ENCODE results near the gene AFAP1L1. TPM values are rescaled to one million over a fixed set of nuclear protein-coding genes. Genes with fewer than 3 reads are reported as not detected.
A peak's percentile ranks its signal among the peaks of the same experiment; 100 is the strongest.

Gene AFAP1L1
- total RNA-seq, 2 donors from 2014 or later = 0.58 to 0.79 TPM

- H3K9me3 ChIP-seq (ENCODE audit: control insufficient read depth, low read length) = no peaks in the 10 kb centered on the region
- Mint-ChIP-seq H3K27ac (no peak overlapping the region), H3K4me3 (peak overlapping the region; percentile 81), H3K9me3 (no peaks in the 10 kb centered on the region), H3K36me3 (ENCODE audit: low read depth) (peaks cover 15% of the 10 kb centered on the region), H3K4me1 (peaks cover 4% of the 10 kb centered on the region), H3K27me3 (ENCODE audit: insufficient read depth) (peaks cover 18% of the 10 kb centered on the region)
- peaks cover 6% of the 10 kb centered on the region for H3K36me3 ChIP-seq (ENCODE audit: control insufficient read depth, insufficient read depth, low read length)
- no peaks in the 10 kb centered on the region for H3K4me1 ChIP-seq (ENCODE audit: control insufficient read depth, insufficient read depth, low read length)
- no peak overlapping the region for H3K9ac ChIP-seq (ENCODE audit: extremely low read depth, low read length, poor library complexity, severe bottlenecking)
- H3K4me3 ChIP-seq (ENCODE audit: low read length) = peak overlapping the region; percentile 81
- WGBS, 2 experiments (ENCODE audit: insufficient coverage in 1 of 2, insufficient read length in 1 of 2) = 87 to 94% methylated on average over 3 to 8 of the region's 8 CpGs
- TF ChIP-seq CTCF (conservative IDR thresholded peaks at IDR 0.05) = no peak
- H3K27me3 ChIP-seq (ENCODE audit: control insufficient read depth, insufficient read depth, low read length, poor library complexity, severe bottlenecking) = peaks cover 28% of the 10 kb centered on the region
- peak; percentile 21 for DNase-seq
- H3K27ac ChIP-seq (ENCODE audit: low read depth, low read length) = no peak overlapping the region
Measured at GRCh38 chr5:149358868-149359495, 87.3 kb downstream of the AFAP1L1 start.

DNA sequence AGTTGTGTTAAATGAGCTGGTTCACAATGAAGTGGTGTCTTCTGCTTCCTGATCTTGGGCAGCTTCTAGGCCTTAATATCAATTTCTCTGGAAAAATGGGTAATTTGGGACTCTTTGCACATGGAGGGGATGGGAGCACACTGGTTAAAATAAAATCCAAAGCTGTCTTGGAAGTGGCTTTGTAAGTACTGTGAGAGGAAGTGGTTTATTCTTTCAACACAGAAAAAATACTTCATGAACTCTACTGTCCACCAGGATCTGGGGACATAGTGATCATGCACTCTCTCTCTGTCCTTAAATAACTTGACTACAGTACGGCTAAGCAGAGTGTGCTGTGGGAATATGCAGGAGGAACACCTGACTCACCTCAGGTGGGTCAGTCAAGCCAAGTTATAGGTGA lies 88.6 kb downstream of the AFAP1L1 start:
- DNase-seq = peak; percentile 15
- no peak overlapping the region for H3K4me3 Mint-ChIP-seq
- H3K9me3 Mint-ChIP-seq = no peaks in the 10 kb centered on the region
- Histone ChIP-seq H3K9ac (ENCODE audit: extremely low read depth, low read length, poor library complexity, severe bottlenecking) (no peak overlapping the region), H3K9me3 (ENCODE audit: control insufficient read depth, low read length) (no peaks in the 10 kb centered on the region), H3K4me3 (ENCODE audit: low read length) (no peak overlapping the region), H3K4me1 (ENCODE audit: control insufficient read depth, insufficient read depth, low read length) (no peaks in the 10 kb centered on the region), H3K27ac (ENCODE audit: low read depth, low read length) (no peak overlapping the region), H3K36me3 (ENCODE audit: control insufficient read depth, insufficient read depth, low read length) (peaks cover 2% of the 10 kb centered on the region), H3K27me3 (ENCODE audit: control insufficient read depth, insufficient read depth, low read length, poor library complexity, severe bottlenecking) (peaks cover 28% of the 10 kb centered on the region)
- no peak overlapping the region for H3K27ac Mint-ChIP-seq
- peaks cover 4% of the 10 kb centered on the region for H3K4me1 Mint-ChIP-seq
- WGBS, 2 experiments (ENCODE audit: insufficient coverage in 1 of 2, insufficient read length in 1 of 2) = 79 to 88% methylated on average over 1 of the region's 1 CpG
- TF ChIP-seq CTCF (conservative IDR thresholded peaks at IDR 0.05) = no peak
- H3K27me3 Mint-ChIP-seq (ENCODE audit: insufficient read depth) = peaks cover 18% of the 10 kb centered on the region
- peaks cover 7% of the 10 kb centered on the region for H3K36me3 Mint-ChIP-seq (ENCODE audit: low read depth)

- Mint-ChIP-seq H3K36me3 (ENCODE audit: low read depth) (no peaks in the 10 kb centered on the region), H3K4me3 (no peak overlapping the region), H3K27me3 (ENCODE audit: insufficient read depth) (peaks cover 18% of the 10 kb centered on the region), H3K9me3 (no peaks in the 10 kb centered on the region), H3K4me1 (peaks cover 4% of the 10 kb centered on the region), H3K27ac (no peak overlapping the region)
- TF ChIP-seq CTCF (conservative IDR thresholded peaks at IDR 0.05) = no peak
- H3K4me3 ChIP-seq (ENCODE audit: low read length) = no peak overlapping the region
- H3K9me3 ChIP-seq (ENCODE audit: control insufficient read depth, low read length) = no peaks in the 10 kb centered on the region
- no peaks in the 10 kb centered on the region for H3K4me1 ChIP-seq (ENCODE audit: control insufficient read depth, insufficient read depth, low read length)
- peak; percentile 24 for DNase-seq
- H3K27me3 ChIP-seq (ENCODE audit: control insufficient read depth, insufficient read depth, low read length, poor library complexity, severe bottlenecking) = peaks cover 28% of the 10 kb centered on the region
- no peaks in the 10 kb centered on the region for H3K36me3 ChIP-seq (ENCODE audit: control insufficient read depth, insufficient read depth, low read length)
- H3K9ac ChIP-seq (ENCODE audit: extremely low read depth, low read length, poor library complexity, severe bottlenecking) = no peak overlapping the region
- 93% methylated on average over 11 to 12 of the region's 12 CpGs for WGBS, 2 experiments (ENCODE audit: insufficient coverage in 1 of 2, insufficient read length in 1 of 2)
- no peak overlapping the region for H3K27ac ChIP-seq (ENCODE audit: low read depth, low read length)
Measured at GRCh38 chr5:149362541-149362940, 90.9 kb downstream of the AFAP1L1 start.

Measured in endodermal cell (in vitro differentiated cells).